Transverse colon (tissue), 4 donors: ENCODE results near the gene PTGIS. TPM values are rescaled to one million over a fixed set of nuclear protein-coding genes. Genes with fewer than 3 reads are reported as not detected.

Experiments
- DNase-seq: peaks from one replicate; pipeline ENCODE4 v3.0.0-alpha.2; 2019
- H3K27ac ChIP-seq, 4 donors: fragments of 200-600 bp; sonication (generic); 2 replicates each; pipeline ENCODE4 v1.5.1; 2016 to 2018; ENCODE audit warnings: inconsistent platforms in 4 of 4
- H3K27me3 ChIP-seq: fragments of 200-600 bp; sonication (generic); 2 replicates; pipeline ENCODE4 v1.5.1; 2017; ENCODE audit warnings: inconsistent platforms
- H3K36me3 ChIP-seq, 4 donors: fragments of 200-600 bp; sonication (generic); 2 replicates each; pipeline ENCODE4 v1.5.1; 2017 to 2019; ENCODE audit warnings: inconsistent platforms in 4 of 4
- H3K4me1 ChIP-seq, 4 donors: fragments of 200-600 bp; sonication (generic); 2 replicates each; pipeline ENCODE4 v1.5.1; 2017 to 2020; ENCODE audit warnings: inconsistent platforms in 4 of 4
- H3K4me3 ChIP-seq, 4 donors: fragments of 200-600 bp; sonication (generic); 1 replicate in 1 of 4; 2 replicates in 3 of 4; pipeline versions ENCODE4 v1.5.1 to v1.6.1; 2017 to 2019; ENCODE audit warnings: inconsistent platforms in 4 of 4
- H3K9me3 ChIP-seq, 2 donors: fragments of 200-600 bp; sonication (generic); 2 replicates each; pipeline ENCODE4 v1.5.1; 2017 to 2019; ENCODE audit warnings: inconsistent platforms in 2 of 2
- CTCF ChIP-seq, 5 experiments: fragments of 200-600 bp in 3 of 5; fragments of 450-650 bp in 2 of 5; sonication (generic) in 3 of 5; IDR thresholded peaks; 1 replicate in 2 of 5; 2 replicates in 3 of 5; pipeline ENCODE4 v1.5.1; 2016 to 2017; ENCODE audit warnings: antibody characterized with exemption in 5 of 5, inconsistent platforms in 3 of 5, mild to moderate bottlenecking in 2 of 5, moderate library complexity in 1 of 5
- EP300 ChIP-seq: sonication (generic); formaldehyde crosslinking; IDR thresholded peaks from one replicate; pipeline ENCODE4 v1.6.1; 2017; ENCODE audit warnings: antibody characterized with exemption, low read depth
- POLR2A ChIP-seq: fragments of 450-650 bp; IDR thresholded peaks from one replicate; pipeline ENCODE4 v1.6.1; 2016; ENCODE audit warnings: antibody characterized with exemption, mild to moderate bottlenecking, moderate library complexity
- POLR2AphosphoS5 ChIP-seq, 3 donors: sonication (generic); formaldehyde crosslinking; IDR thresholded peaks; one replicate each; pipeline ENCODE4 v1.6.1; 2016; ENCODE audit warnings: antibody characterized with exemption in 3 of 3
- WGBS, 2 donors: methylation state at CpG; one replicate each; pipeline ENCODE4 v1.1.5; 2018; ENCODE audit warnings: low coverage in 1 of 2; 5-methylcytosine and 5-hydroxymethylcytosine counted together
- in situ Hi-C, 4 donors: fragments of 200-750 bp; cut with MboI; loops; one replicate each; pipeline versions ENCODE4 v1.15.0 to v1.15.1; 2017; ENCODE audit warnings: low sequenced_read_pairs in 3 of 4, low pct_ligation_motif_present in 1 of 4, low pct_unique_long_range_greater_than_20kb in 1 of 4
- intact Hi-C: fragments of 100-400 bp; cut with DNase I; formaldehyde crosslinking; loops from one replicate; pipeline ENCODE4 v1.15.1; 2023; ENCODE audit warnings: low total_unique reads
- total RNA-seq, 4 donors: library from RNA; depleted of rRNA; stranded (reverse); fragments of >200 nt; gene quantifications; one replicate each; pipeline ENCODE4 v1.1.0, GENCODE V29; 2016

PTGIS gene
- total RNA-seq, 4 donors from 2014 or later: 9.4 to 22.3 (median 15.6) TPM

GRCh38 chr20:49597825-49598395 lies 30.0 kb upstream of the PTGIS start:
- intact Hi-C loops (no loop called here), in situ Hi-C loops (no loop called here)
- Histone ChIP-seq H3K27me3 (no peaks in the 10 kb centered on the region), H3K36me3 (no peaks in the 10 kb centered on the region), H3K4me3 (no peak overlapping the region), H3K4me1 (peaks cover 0 to 3% (median 0%) of the 10 kb centered on the region in 4 donors), H3K9me3 (no peaks in the 10 kb centered on the region), H3K27ac (no peak overlapping the region)
- DNase-seq: no peak
- no peak for TF ChIP-seq EP300
- TF ChIP-seq POLR2A: no peak
- no peak for TF ChIP-seq CTCF (IDR thresholded peaks at IDR 0.05)
- no peak for TF ChIP-seq POLR2AphosphoS5 (IDR thresholded peaks at IDR 0.05)
- 94 to 100% methylated on average over 1 to 4 of the region's 4 CpGs for WGBS, 2 donors

- H3K4me1 ChIP-seq: peaks cover 0 to 6% (median 3%) of the 10 kb centered on the region in 4 donors
These were observed 28.0 kb upstream of the PTGIS start for GRCh38 chr20:49595811-49596561.

GRCh38 chr20:49595346-49595745 lies 27.4 kb upstream of the PTGIS start:
- in situ Hi-C loops: no loop called here

More at GRCh38 chr20:49595811-49596561, 28.0 kb upstream of the PTGIS start:
- Histone ChIP-seq H3K27ac (peak overlapping the region; percentile 16 to 75 (median 30)), H3K27me3 (no peaks in the 10 kb centered on the region), H3K4me3 (no peak overlapping the region), H3K36me3 (no peaks in the 10 kb centered on the region), H3K9me3 (no peaks in the 10 kb centered on the region)
- 80% methylated on average over 13 of the region's 15 CpGs; no CpG with 5 or more reads in 1 of the 2 donors for WGBS, 2 donors
- in situ Hi-C loops (no loop called here), intact Hi-C loops (no loop called here)
- no peak for DNase-seq
- TF ChIP-seq CTCF (IDR thresholded peaks at IDR 0.05): no peak
- no peak for TF ChIP-seq POLR2AphosphoS5 (IDR thresholded peaks at IDR 0.05)
- TF ChIP-seq POLR2A: no peak
- TF ChIP-seq EP300: no peak

More at GRCh38 chr20:49595346-49595745, 27.4 kb upstream of the PTGIS start:
- intact Hi-C loops: no loop called here
- WGBS, 2 donors: 81 to 89% methylated on average over 4 to 10 of the region's 10 CpGs
- Histone ChIP-seq H3K36me3 (no peaks in the 10 kb centered on the region), H3K4me1 (peaks cover 0 to 7% (median 4%) of the 10 kb centered on the region in 4 donors), H3K9me3 (no peaks in the 10 kb centered on the region), H3K27me3 (no peaks in the 10 kb centered on the region), H3K27ac (peak overlapping the region in 2 of 4 donors; percentile 20 to 75), H3K4me3 (no peak overlapping the region)
- no peak for DNase-seq
- TF ChIP-seq POLR2A (no peak), CTCF (IDR thresholded peaks at IDR 0.05) (no peak), POLR2AphosphoS5 (IDR thresholded peaks at IDR 0.05) (no peak), EP300 (no peak)
